MM.1S (cell line): ENCODE data around the gene EED.
"Not testable (repeated sequence)": the region's sequence is repeated elsewhere in the genome, so short reads cannot be mapped to it uniquely, and the experiment has no call there.

Source experiments
- DNase-seq: peaks from one replicate; pipeline ENCODE4 v3.0.0-alpha.2; 2015
- H2AFZ ChIP-seq: fragments of 300-600 bp; sonication (generic); 2 replicates; pipeline ENCODE4 v1.6.0; 2016; ENCODE audit warnings: antibody characterized with exemption, low read length
- H3F3A ChIP-seq: fragments of 300-600 bp; sonication (generic); 2 replicates; pipeline ENCODE4 v1.6.1; 2016; ENCODE audit warnings: mild to moderate bottlenecking, antibody characterized with exemption, low read length, moderate library complexity, mixed read lengths; ENCODE audit not compliant: insufficient read depth
- H3K27ac ChIP-seq: fragments of 300-600 bp; sonication (generic); 2 replicates; pipeline ENCODE4 v1.5.1; 2016; ENCODE audit warnings: mild to moderate bottlenecking, low read length
- H3K27me3 ChIP-seq: fragments of 300-600 bp; sonication (generic); replicated peaks from 2 replicates; pipeline ENCODE4 v1.6.0; 2016; ENCODE audit warnings: low read length; ENCODE audit not compliant: insufficient read depth
- H3K36me3 ChIP-seq: fragments of 300-600 bp; sonication (generic); replicated peaks from 2 replicates; pipeline ENCODE4 v1.6.1; 2016; ENCODE audit warnings: mild to moderate bottlenecking, low read length, mixed read lengths; ENCODE audit not compliant: insufficient read depth
- H3K4me1 ChIP-seq: fragments of 300-600 bp; sonication (generic); 2 replicates; pipeline ENCODE4 v1.6.1; 2016; ENCODE audit warnings: low read length, mixed read lengths
- H3K4me2 ChIP-seq: fragments of 300-600 bp; sonication (generic); 2 replicates; pipeline ENCODE4 v1.6.0; 2016; ENCODE audit warnings: low read depth, low read length
- H3K4me3 ChIP-seq: fragments of 300-600 bp; sonication (generic); 2 replicates; pipeline ENCODE4 v1.5.1; 2016; ENCODE audit warnings: low read length, mixed read lengths
- H3K79me2 ChIP-seq: fragments of 300-600 bp; sonication (generic); 2 replicates; pipeline ENCODE4 v1.6.1; 2016; ENCODE audit warnings: mixed run types, low read length, mixed read lengths
- H3K9ac ChIP-seq: fragments of 300-600 bp; sonication (generic); 2 replicates; pipeline ENCODE4 v1.6.1; 2016; ENCODE audit warnings: low read length, mixed read lengths
- H3K9me2 ChIP-seq: fragments of 300-600 bp; sonication (generic); replicated peaks from 2 replicates; pipeline ENCODE4 v1.6.1; 2016; ENCODE audit warnings: mild to moderate bottlenecking, low read length, mixed read lengths; ENCODE audit not compliant: insufficient read depth
- H3K9me3 ChIP-seq: fragments of 300-600 bp; sonication (generic); replicated peaks from 2 replicates; pipeline ENCODE4 v1.6.1; 2016; ENCODE audit warnings: mild to moderate bottlenecking, low read length, mixed read lengths; ENCODE audit not compliant: insufficient read depth
- H4K20me1 ChIP-seq: fragments of 300-600 bp; sonication (generic); 2 replicates; pipeline ENCODE4 v1.6.1; 2016; ENCODE audit warnings: mild to moderate bottlenecking, low read length, moderate library complexity, mixed read lengths; ENCODE audit not compliant: insufficient read depth
- CTCF ChIP-seq: fragments of 300-600 bp; sonication (generic); IDR thresholded peaks from 2 replicates; pipeline ENCODE4 v1.5.1; 2016; ENCODE audit warnings: antibody characterized with exemption, low read length, mixed read lengths
- EZH2 ChIP-seq: fragments of 300-600 bp; sonication (generic); optimal IDR thresholded peaks from 2 replicates; pipeline ENCODE3; 2017; ENCODE audit warnings: low read depth, mild to moderate bottlenecking, antibody characterized with exemption, low read length, mixed read lengths
- EZH2phosphoT487 ChIP-seq: fragments of 300-600 bp; sonication (generic); IDR thresholded peaks from 2 replicates; pipeline ENCODE4 v1.6.1; 2018; ENCODE audit warnings: antibody characterized with exemption, low read length

EED gene

DNA sequence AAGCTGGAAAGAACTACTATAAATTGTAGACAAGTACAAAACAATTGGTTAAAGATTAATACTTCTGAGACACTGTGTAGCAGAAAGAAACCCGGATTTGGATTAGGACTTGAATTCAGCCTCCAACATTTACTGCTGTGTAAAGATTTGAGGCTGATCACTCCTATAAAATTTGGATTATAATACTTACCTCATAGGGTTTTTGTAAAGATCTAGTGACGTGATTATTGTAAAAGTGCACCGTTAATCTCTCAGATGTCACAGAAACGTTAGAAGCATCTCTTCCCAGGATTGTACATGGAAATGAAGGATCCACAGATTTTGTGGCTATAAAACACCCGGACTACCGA lies 57.2 kb downstream of the EED start:
- H3K36me3 ChIP-seq, result no peaks in the 10 kb centered on the region
- TF ChIP-seq CTCF (no peak), EZH2phosphoT487 (no peak), EZH2 (no peak)
- H3K27ac ChIP-seq, result no peak overlapping the region
- no peaks in the 10 kb centered on the region; the same call in 1 of the 2 replicates for H3F3A ChIP-seq
- peak overlapping the region; percentile 90 for H2AFZ ChIP-seq
- no peaks in the 10 kb centered on the region for H4K20me1 ChIP-seq
- DNase-seq, result no peak
- H3K9ac ChIP-seq, result no peak overlapping the region; the same call in 1 of the 2 replicates
- H3K79me2 ChIP-seq, result peaks cover 33% of the 10 kb centered on the region
- no peaks in the 10 kb centered on the region for H3K9me2 ChIP-seq
- no peaks in the 10 kb centered on the region for H3K9me3 ChIP-seq
- peaks cover 10% of the 10 kb centered on the region for H3K4me1 ChIP-seq
- H3K27me3 ChIP-seq, result no peaks in the 10 kb centered on the region
- H3K4me2 ChIP-seq, result peak overlapping the region; percentile 92
- peak overlapping the region; percentile 95 for H3K4me3 ChIP-seq

DNA sequence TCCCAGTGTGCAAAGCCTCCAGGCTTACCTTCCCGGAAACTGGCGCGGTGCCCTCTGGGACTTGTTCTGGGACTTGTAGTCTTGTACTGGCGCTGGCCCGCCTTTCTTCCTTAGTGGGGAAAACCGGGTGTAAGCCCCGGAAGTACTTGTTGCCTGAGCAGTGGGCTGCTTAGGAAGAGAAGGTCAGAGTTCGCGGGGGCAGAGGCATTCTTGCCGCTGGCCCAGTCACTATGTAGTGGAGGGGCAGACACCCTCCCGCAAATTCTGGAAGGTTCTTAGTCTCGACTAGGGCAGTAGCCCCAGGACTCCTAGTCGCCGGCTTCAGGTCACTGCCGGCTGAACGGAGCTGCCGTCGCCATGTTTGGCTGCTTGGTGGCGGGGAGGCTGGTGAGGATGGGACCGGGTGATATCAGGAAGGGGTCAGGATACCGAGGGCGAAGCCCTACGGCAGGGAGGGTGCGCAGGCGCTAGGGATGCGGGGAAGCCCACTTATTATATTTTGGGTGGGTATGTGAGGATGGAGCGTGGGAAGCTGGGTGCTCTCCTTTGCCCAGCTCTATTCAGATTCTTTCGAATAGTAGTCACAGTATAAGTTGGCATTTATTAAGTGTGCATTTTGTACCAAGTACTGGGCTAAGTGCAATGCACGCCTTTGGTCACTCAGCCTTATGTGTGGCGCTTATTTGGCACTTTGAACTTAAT lies 57.7 kb downstream of the EED start, which contains the start of gene HIKESHI:
Gene HIKESHI, plus strand, starts transcription at position 149 of the 702 bp plus-strand sequence. Its CDS starts 209 bp downstream, at position 358.
- Histone ChIP-seq H3K4me2 (peak within 1 kb of the TSS; percentile 92), H3K4me1 (peaks cover 10% of the 10 kb centered on the region), H3K27me3 (no peaks in the 10 kb centered on the region), H3K4me3 (peak within 1 kb of the TSS; percentile 95), H2AFZ (peak within 1 kb of the TSS; percentile 90), H3K79me2 (peaks cover 33% of the 10 kb centered on the region), H3K9ac (peak within 1 kb of the TSS; percentile 74), H3K36me3 (no peaks in the 10 kb centered on the region), H4K20me1 (no peaks in the 10 kb centered on the region), H3F3A (no peaks in the 10 kb centered on the region; the same call in 1 of the 2 replicates), H3K9me2 (no peaks in the 10 kb centered on the region), H3K27ac (peak within 1 kb of the TSS; percentile 37; the same call in 1 of the 2 replicates), H3K9me3 (no peaks in the 10 kb centered on the region)
- peak; percentile 95 for DNase-seq
- TF ChIP-seq EZH2 (no peak), EZH2phosphoT487 (no peak), CTCF (no peak)

- peaks cover 33% of the 10 kb centered on the region for H3K79me2 ChIP-seq
- H4K20me1 ChIP-seq, result no peaks in the 10 kb centered on the region
- H3F3A ChIP-seq, result no peaks in the 10 kb centered on the region; the same call in 1 of the 2 replicates
- TF ChIP-seq EZH2phosphoT487 (no peak), CTCF (no peak), EZH2 (no peak)
- no peaks in the 10 kb centered on the region for H3K27me3 ChIP-seq
- no peaks in the 10 kb centered on the region for H3K9me3 ChIP-seq
- no peak for DNase-seq
- H3K4me2 ChIP-seq, result peak overlapping the region; percentile 92
- peak overlapping the region; percentile 74; the same call in 1 of the 2 replicates for H3K9ac ChIP-seq
- H2AFZ ChIP-seq, result no peak overlapping the region
- no peaks in the 10 kb centered on the region for H3K36me3 ChIP-seq
- no peaks in the 10 kb centered on the region for H3K9me2 ChIP-seq
- H3K27ac ChIP-seq, result no peak overlapping the region
- H3K4me3 ChIP-seq, result peak overlapping the region; percentile 95
- H3K4me1 ChIP-seq, result peaks cover 10% of the 10 kb centered on the region
Observed at GRCh38 chr11:86303257-86303656, 58.7 kb downstream of the EED start.

- H3K4me2 ChIP-seq, H3K4me1 ChIP-seq, H3K27ac ChIP-seq, H3K27me3 ChIP-seq, H3K9ac ChIP-seq, H2AFZ ChIP-seq, H3K36me3 ChIP-seq, DNase-seq, H3F3A ChIP-seq, H3K9me3 ChIP-seq, H3K9me2 ChIP-seq, H4K20me1 ChIP-seq, H3K4me3 ChIP-seq: not testable (repeated sequence)
- peaks cover 22% of the 10 kb centered on the region for H3K79me2 ChIP-seq
Observed at GRCh38 chr11:86308710-86309109, 64.2 kb downstream of the EED start.
